ENCODE results near the gene GET4.
A peak's percentile ranks its signal among the peaks of the same experiment; 100 is the strongest.

The GET4 gene, protein sequence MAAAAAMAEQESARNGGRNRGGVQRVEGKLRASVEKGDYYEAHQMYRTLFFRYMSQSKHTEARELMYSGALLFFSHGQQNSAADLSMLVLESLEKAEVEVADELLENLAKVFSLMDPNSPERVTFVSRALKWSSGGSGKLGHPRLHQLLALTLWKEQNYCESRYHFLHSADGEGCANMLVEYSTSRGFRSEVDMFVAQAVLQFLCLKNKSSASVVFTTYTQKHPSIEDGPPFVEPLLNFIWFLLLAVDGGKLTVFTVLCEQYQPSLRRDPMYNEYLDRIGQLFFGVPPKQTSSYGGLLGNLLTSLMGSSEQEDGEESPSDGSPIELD

DNA sequence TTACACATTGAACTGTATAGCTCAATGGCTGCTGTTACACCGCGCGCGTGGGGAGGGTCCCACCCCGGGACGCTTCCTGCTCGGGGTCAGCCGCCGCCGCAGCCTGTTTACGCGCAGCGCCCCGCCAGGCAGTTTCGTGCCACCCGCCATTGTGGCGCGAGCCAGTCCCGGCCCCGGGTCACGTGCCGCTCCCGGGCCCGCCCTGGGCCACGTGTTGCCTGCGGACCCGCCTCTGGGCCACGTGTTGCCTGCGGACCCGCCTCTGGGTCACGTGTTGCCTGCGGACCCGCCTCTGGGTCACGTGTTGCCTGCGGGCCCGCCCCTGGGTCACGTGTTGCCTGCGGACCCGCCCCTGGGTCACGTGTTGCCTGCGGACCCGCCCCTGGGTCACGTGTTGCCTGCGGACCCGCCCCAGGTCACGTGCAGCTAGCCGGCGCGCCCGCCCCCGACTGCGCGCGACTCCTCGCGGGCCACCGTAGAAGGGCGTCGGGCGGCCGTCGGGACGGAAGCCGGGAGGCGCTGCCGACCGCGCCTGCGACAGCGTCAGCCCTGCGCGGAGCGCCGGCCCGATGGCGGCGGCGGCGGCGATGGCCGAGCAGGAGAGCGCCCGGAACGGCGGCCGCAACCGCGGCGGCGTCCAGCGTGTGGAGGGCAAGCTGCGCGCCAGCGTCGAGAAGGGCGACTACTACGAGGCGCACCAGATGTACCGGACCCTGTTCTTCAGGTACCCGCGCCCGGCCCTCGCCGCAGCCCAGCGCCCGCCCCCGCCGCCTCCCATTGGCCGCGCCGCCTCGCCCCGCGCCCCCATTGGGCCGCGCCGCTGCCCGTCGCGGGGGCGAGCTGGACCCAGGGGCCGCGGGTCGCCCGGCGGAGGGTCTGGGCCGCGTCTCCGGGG, at the start of gene GET4:
Gene GET4, plus strand, starts transcription at position 478 of the 895 bp plus-strand sequence. Its CDS starts 92 bp downstream, at position 570.
- peak; percentile 92 for DNase-seq

DNA sequence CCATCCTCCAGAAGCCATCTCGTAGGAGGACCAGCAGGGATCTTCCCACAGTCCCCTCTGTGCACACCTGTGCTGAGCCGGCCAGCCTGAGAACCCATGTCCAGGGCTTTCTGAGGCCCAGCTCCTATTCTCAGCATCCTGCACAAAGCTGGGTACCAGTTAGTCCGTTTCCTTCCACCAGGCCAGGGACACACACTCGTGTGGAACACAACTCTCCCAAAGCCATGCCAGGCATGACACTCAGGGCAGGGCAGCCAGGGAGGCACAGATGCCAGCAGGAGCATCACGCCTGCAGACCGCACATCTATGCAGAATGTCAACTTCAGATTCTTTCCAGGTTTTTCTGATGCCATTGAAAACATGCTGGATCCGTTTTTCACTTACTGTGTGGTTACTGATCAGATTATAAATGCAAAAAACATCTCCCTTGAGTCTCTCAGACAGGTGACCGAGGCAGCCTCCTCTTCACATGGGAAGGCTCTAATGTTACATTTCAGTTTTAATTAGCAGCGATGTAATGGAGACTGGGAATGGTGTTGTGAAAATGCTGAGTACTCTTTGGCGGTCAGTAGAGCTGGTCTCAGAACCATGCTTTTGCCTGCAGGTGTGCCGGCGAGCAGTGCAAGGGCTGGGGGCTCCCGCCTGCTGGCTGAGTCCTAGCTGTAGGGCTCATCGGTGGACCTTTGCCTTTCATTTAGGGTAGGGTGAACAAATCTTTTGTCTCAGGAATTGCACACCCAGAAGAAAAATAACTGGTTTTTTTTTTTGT, 47.4 kb upstream of the GET4 start:
- no peak for DNase-seq

DNA sequence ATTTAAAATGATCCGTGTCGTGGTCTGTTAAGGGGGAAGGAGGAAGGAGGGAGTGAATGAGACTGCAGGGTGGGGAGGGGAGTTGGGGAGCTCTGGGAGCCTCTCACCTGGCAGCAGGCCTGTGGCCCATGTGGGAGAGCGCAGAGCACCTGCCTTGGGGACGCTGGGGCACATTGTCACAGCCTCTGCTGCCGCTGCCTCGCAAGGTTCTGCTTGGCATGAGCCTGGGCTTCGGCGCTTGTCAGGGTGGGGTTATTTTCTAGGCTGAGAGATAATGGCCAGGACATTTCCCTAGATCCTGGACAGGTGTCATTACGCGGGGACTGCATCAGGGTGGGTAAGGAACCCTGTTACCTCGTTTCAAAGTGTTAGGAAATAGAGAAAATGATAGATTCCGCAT, 46.3 kb upstream of the GET4 start:
- DNase-seq: no peak

DNA sequence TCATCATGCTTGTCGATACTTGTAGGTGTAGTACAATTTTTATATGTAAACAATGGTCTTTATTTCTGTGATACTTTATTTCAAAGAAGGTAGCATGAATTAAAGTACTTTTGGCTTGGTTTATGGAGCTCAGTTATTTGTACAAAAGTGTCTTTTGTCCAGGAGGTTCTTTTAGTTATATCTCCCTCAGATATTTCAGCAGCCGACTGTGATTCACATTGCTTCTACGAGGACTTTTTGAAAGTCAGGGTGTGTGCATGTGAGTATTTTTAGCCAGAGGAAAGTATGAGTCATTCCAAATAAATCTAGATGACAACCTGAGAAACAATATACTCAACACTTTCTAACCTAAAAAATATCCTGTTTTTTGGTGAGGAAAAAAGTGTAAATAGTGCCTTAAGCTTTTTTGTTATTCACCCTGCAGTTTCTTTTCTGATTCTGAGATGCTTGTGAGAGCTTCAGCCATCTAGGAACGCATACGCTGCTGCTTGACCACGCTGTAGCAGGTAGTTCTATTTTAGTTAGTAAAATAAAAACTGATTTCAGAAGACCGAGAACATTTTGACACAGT, 44.7 kb upstream of the GET4 start:
- DNase-seq: peak; percentile 84

DNA sequence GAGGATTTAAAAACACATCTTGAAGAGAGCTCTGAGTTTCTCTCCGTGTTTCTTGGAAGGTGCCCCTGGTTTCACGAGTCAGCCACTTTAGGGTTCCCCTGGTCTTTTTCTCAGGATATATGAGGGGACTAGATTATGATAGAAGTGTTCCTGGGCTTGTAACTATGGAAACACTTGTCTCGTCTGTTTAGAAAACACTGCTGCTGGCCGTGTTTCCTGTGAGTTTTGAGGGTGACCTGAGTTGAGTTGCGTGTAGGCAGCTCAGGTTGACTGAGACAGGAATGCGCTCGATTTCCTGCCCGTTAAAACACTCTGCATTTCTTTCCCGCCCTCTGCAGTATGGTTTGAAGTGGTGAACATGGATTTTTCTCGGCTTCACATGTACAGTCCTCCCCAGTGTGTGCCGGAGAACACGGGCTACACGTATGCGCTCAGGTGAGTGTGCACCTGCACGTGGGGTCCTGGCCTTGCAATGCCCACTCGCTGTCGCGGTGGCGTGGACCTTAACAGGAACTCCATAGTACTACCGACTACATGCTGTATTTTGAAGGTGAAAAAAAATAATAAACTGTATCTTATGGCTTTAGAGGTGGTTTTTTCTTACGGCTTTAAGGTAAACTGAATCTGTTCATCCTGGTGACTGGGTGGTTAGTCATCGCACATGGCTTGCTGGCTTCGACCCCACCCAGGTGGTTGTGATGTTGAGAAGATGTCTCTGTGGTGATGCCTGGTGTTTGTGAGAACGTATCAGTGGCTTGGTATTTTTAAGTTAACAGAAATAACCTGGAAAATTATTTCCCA, 44.0 kb upstream of the GET4 start, which contains the start of gene SUN1:
Gene SUN1, plus strand, starts transcription at position 310 of the 801 bp plus-strand sequence. Its CDS starts 49 bp downstream, at position 359.
- DNase-seq: peak; percentile 12

DNA sequence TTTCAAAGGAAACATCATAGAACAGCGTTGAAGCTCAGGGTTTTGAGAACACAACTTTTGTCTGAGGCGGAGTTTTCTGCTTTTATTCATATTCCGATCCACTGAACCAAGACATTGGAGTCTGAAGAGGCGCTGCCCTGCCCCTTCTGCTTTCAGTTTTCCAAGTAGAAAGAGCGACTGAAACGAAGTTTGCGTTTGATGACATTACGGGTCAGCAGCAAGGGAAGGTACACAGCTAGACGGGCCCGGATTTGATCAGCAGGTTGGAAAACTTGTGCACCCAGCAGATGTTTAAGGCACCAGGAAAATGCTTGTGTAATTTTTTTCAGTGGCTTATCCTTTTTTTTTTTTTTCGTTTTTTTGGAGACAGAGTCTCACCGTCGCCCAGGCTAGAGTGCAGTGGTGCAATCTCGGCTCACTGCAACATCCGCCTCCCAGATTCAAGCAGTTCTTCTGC, 43.4 kb upstream of the GET4 start:
- no peak for DNase-seq

DNA sequence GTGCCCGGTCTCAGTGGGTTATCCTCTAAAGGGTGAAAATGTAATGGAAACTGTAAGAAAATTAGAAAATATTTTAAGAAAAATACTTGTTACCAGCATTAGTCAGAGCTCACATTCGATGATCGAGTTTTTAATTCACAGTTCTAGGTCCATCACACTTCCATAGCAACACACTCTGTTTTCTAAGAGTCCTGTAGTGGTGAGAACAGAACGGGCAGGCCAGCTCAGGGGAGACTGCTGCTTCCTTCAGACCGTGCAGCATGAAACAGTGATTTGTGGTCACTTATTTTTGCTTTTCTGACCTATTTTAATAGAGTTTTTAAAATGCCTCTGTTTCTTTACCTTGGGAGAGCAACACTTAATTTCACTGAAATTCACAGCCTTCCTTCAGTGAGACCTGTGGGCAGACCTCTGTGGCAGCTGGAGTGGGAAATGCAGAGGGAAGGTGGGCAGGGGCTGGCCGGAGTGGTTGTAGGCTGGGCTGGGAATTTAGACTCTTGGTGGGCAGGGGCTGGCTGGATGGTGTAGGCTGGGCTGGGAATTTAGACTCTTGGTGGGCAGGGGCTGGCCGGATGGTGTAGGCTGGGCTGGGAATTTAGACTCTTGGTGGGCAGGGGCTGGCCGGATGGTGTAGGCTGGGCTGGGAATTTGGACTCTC, 42.6 kb upstream of the GET4 start:
- no peak for DNase-seq

DNA sequence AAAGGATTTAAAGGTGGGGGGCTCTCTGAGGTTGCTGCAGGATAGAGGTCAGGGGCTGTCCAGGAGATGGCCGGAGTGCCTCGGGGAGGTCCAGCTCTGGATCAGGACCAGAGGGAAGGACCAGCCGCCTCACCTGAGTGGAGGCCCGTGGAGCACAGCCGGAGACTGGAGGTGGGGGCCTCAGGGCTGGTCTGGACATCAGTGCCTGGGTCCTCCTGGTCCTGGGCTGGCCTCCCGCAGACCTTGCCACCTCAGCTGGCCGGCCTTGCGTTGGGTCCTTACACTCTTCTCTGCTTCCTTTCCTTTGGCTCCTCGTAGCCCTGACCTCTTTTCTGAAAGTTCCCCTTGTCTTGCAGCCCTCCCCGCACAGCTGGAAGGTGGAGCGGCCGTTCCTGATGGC, 42.1 kb upstream of the GET4 start:
- DNase-seq: no peak

DNA sequence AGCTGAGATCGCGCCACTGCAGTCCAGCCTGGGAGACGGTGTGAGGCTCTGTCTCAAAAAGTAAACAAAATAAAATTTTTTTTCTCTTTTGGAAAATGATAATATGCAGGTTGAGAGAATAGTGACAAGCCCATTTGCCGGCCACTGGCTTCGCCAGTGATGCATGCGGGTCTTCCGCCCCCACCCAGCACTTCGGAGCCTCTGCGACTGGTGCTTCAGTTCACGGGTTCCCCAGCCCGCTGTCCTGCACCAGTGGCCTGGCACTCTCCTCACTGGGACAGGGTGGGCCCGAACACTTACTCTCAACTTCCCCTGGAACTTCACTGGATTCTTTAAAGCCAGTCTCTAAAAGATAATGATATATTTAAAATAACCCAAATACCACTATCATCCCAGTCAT, 41.3 kb upstream of the GET4 start:
- DNase-seq: no peak

DNA sequence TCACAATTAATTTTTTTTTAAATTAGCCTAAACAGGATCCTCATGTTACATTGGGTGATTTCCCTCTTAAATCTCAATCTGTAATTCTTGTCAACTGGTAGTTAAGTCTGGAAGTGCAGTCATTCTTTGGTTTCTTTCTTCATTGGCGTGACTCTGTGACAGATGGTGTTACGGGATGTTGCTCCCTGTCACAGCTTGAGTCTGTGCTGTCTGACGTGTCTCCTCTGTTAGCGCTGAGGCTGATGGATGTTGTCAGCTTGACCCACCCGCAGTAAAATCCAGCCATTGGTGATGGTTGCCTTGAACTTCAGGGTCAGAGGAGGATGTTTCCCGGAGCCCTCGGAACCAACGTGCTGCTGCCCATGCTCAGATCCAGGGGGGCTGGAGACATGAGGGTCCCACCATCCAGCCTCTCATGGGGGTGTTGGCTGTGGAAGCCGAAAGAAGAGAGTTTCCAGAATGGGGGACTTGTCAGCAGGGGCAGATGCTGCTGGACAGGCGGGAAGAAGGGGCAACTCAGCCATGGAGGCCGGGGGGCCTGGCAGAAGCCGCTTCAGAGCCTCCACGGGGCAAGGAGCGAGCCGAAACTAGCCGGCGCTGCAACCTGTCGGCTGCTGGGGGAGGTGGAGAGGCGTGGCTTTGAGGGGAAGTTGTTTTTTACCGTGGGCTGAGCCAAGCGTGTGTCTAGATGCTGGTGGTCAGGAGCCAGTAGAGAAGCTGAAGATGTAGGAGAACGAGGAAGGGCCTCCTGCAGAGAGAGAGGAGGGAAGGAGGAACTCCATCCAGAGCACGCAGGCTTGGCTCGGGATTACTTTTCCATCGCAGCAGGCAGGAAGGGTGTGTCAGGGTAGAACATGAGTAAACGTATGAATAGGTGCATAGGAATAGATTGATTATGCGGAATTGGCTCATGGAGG, 40.6 kb upstream of the GET4 start:
- DNase-seq: no peak

DNA sequence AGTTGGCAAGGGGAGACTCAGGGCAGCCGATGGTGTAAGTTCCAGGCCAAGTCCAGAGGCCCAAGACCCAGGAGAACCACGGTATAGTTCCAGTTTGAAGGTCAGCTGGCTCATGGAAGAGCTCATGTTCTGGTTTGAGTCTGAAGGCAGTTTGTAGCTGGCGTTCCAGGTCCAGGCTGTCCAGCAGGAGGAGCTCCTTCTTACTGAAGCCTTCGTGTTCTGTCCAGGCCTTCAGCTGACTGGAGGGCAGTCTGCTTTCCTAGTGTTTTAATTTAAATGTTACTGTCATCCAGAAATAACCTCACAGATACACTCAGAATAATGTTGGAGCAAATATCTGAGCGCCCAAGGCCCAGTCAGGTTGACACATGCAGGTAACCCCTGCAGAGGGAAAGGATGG, 39.9 kb upstream of the GET4 start:
- no peak for DNase-seq

DNA sequence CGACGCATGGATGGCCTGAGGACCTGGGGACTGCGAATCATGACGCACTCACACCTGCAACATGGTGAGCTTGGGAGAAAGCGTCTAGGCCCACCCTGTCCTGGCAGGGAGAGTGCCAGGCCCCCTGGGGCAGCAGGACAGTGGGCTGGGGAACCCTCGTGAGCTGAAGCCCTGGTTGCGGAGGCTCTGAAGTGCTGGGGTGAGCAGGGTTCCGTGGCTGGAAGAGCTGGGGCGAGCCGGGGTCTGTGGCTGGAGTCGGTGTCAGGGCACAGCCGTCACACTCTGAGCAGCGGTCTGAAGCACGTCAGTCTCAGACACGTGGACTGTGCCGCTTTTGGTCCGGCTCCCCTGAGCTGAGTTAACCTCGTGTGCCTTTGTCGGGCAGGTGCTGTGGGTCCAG, 39.4 kb upstream of the GET4 start:
- no peak for DNase-seq

DNA sequence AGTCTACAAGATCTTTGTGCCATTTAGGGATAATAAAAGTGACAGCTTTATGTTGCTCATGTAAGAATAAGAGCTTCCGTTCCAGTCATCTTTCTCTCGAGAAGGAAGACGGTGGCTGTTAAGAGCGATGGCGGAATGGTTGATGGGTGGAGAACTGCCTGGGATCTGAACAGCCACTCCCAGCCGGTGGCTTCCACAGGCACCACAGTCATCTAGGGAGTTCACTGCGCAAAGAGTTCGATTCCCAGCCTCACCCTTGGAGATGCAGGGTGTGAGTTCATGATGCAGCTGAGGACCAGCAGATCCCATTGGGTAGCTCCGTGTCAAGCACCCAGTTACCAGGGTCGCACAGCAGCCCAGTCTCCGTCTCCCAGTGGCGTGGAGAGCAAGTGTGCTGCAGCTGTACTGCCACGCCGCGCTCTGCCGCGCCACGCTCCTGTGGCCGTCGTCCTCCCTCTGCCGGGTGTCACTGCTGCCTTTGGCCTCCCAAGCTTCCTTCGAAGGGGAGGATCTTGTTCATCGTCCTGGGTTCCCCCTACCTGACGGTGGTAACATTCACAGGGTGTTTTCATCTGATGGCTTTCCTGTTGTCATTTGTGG, 36.3 kb upstream of the GET4 start:
- DNase-seq: no peak

DNA sequence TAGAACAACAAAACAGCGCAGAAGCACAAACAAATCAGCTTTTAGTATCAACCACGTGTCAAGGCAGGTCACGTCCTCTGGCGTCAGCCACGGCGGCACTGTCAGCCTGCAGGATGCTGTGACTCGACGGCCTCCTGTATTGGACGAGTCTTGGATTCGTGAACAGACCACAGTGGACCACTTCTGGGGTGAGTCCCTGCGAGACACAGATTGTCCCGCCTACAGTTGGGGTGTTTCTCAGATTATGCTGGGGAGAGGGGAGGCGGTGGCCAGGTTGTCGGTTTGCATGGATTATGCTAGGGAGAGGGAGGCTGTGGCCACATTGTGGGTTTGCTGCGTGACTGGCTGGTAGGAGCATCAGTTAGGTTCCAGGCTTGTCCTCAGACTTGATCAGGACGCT, 34.4 kb upstream of the GET4 start:
- no peak for DNase-seq

DNA sequence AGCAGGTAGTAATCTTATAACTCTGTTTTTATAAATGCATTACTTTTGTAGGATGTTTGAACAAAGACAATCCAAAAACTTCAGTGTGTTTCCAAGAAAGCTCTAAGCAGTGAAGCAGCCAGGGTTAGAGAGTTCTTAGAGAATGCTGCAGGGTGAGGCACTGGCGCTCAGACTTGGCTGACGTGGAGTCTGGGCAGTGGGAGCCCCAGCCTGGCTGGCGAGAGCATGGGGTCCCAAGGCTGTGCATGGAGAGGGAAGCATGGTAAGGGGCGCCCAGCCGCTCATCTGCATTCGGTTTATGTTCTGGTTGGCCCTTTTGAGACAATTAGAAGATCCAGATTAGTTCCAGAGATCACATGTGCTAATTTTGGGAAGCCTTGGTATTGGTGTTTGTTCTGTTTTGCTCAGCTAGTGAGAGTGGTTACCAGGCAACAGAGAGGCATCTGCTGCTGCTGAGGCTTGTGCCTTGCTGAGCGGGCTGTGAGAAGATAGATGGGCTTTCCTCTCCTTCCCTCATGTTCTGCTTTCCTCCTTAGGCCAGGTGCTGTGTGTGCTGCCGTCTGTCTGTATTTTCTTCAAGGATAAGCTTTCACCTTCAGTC, 33.8 kb upstream of the GET4 start:
- no peak for DNase-seq

DNA sequence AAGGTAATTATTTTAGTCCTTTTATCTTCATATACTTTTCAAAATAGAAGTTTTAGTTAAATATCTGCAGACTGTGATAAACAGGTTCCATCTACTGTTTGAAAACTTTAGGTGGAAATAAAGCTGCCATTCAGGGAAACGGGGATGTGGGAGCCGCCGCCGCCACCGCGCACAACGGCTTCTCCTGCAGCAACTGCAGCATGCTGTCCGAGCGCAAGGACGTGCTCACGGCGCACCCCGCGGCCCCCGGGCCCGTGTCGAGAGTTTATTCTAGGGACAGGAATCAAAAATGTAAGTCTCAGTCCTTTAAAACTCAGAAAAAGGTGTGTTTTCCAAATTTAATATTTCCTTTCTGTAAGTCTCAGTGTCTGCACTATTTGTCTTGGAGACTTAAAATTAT, 33.1 kb upstream of the GET4 start:
- no peak for DNase-seq

DNA sequence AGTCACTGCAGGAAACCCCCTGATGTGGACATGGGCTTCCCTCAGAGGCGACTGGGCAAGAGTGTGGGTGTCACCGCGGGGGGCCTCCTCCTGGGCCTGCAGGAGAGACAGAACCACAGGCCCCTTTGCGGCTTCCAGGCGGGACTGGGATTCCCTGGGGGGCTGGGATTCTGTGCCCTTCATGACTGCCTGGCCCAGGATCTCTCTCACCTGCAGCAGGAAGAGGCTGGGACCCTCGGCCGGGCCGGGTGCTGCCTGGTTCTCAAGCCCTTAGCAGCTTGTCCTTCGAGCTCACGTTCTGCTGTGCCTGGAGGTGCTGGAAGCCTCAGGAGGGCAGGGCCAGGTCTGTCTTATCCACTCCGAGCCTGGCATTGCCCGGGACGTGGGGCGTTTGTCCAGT, 32.3 kb upstream of the GET4 start:
- DNase-seq: no peak

DNA sequence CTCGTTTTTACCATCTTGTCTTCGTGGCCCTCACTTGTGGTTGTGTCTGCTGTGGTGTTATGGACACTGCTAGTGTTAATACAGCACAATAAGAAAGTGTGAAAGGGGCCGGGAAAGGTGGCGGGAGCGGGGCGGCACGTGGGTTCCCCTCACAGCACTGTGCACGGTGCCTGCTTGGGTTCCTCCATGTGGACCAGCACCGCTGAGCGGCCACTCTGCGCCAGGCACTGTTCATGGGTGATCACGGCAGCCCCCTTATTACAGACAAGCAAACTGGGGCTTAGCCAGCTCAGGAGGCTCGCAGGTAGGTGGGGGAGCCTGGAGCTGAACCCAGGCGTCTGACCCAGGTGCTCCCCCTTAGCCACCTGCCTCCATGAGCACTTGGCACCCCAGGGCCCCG, 31.8 kb upstream of the GET4 start:
- no peak for DNase-seq

DNA sequence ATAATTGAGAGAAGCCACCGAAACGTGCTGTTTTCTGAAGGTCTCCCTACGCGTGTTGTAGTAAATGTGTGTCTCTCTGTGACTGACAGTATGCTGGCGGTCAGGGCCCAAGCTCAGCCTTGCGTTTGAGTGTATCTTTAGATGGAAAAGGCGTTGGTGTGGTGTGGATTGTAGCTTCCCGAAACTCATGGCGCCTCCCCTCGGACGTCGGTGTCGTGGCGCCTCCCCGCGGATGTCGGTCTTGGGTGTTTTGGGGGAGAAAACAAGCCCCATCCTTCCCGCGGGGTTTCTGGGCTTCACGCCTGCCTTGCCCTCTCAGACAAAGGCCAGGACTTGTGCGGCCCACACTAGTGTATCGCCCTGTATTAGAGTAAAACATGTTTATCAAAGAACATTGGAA, 31.3 kb upstream of the GET4 start:
- DNase-seq: no peak
